GM23338 (cell line): ENCODE data around the gene HDC. TPM values are rescaled to one million over a fixed set of nuclear protein-coding genes. Genes with fewer than 3 reads are reported as not detected.

ENCODE experiments used
- ATAC-seq: fragments of 200-7000 bp; cut with Tn5 transposase; 3 replicates; pipeline ENCODE4 v1.9.1; 2020
- DNase-seq: peaks from one replicate; pipeline ENCODE4 v3.0.0-alpha.2; 2015; ENCODE audit warnings: low spot score
- H2AFZ ChIP-seq: fragments of 200-600 bp; sonication (generic); 2 replicates; pipeline ENCODE4 v1.8.0; 2016; ENCODE audit warnings: antibody characterized with exemption, mild to moderate bottlenecking, moderate library complexity
- H3F3A ChIP-seq: fragments of 200-600 bp; sonication (generic); replicated peaks from 2 replicates; pipeline ENCODE4 v1.8.0; 2017; ENCODE audit warnings: antibody characterized with exemption, mixed run types, low read depth
- H3K27ac ChIP-seq: fragments of 200-600 bp; sonication (generic); 2 replicates; pipeline ENCODE4 v1.6.1; 2016; ENCODE audit warnings: low read depth
- H3K27me3 ChIP-seq: fragments of 200-600 bp; sonication (generic); 2 replicates; pipeline ENCODE4 v1.8.0; 2016; ENCODE audit warnings: mild to moderate bottlenecking, mixed run types, moderate library complexity; ENCODE audit not compliant: insufficient read depth
- H3K36me3 ChIP-seq: fragments of 200-600 bp; sonication (generic); 2 replicates; pipeline ENCODE4 v1.8.0; 2016; ENCODE audit warnings: mild to moderate bottlenecking; ENCODE audit not compliant: insufficient read depth
- H3K4me1 ChIP-seq: fragments of 200-600 bp; sonication (generic); 2 replicates; pipeline ENCODE4 v1.8.0; 2016; ENCODE audit warnings: mild to moderate bottlenecking, moderate library complexity; ENCODE audit not compliant: insufficient read depth
- H3K4me2 ChIP-seq: fragments of 200-600 bp; sonication (generic); 2 replicates; pipeline ENCODE4 v1.7.1; 2017; ENCODE audit warnings: mixed run types
- H3K4me3 ChIP-seq: fragments of 200-600 bp; sonication (generic); 2 replicates; pipeline ENCODE4 v1.6.1; 2016; ENCODE audit warnings: mixed run types
- H3K79me2 ChIP-seq: fragments of 200-600 bp; sonication (generic); replicated peaks from 2 replicates; pipeline ENCODE4 v1.8.0; 2017; ENCODE audit warnings: mild to moderate bottlenecking; ENCODE audit not compliant: insufficient read depth
- H3K9me2 ChIP-seq: fragments of 200-600 bp; sonication (generic); 2 replicates; pipeline ENCODE4 v1.8.0; 2017; ENCODE audit not compliant: insufficient read depth
- H4K20me1 ChIP-seq: fragments of 200-600 bp; sonication (generic); replicated peaks from 2 replicates; pipeline ENCODE4 v1.8.0; 2017; ENCODE audit warnings: mild to moderate bottlenecking; ENCODE audit not compliant: insufficient read depth
- H3K27ac Mint-ChIP-seq: 2 replicates; pipeline ENCODE4 v1.8.0; 2020; ENCODE audit warnings: inconsistent platforms, mild to moderate bottlenecking, moderate library complexity, mixed read lengths
- H3K27me3 Mint-ChIP-seq: 3 replicates; pipeline ENCODE4 v1.8.0; 2022; ENCODE audit warnings: low read depth, mild to moderate bottlenecking, moderate library complexity, mixed read lengths, inconsistent platforms; ENCODE audit not compliant: insufficient read depth, poor library complexity
- H3K36me3 Mint-ChIP-seq: 3 replicates; pipeline ENCODE4 v1.8.0; 2021; ENCODE audit warnings: low read depth, mild to moderate bottlenecking, inconsistent platforms, moderate library complexity, mixed read lengths
- H3K4me1 Mint-ChIP-seq: 3 replicates; pipeline ENCODE4 v1.8.0; 2020; ENCODE audit warnings: mild to moderate bottlenecking, inconsistent platforms, mixed read lengths
- H3K4me3 Mint-ChIP-seq: 3 replicates; pipeline ENCODE4 v1.8.0; 2021; ENCODE audit warnings: moderate library complexity, mild to moderate bottlenecking, inconsistent platforms, mixed read lengths
- H3K9me3 Mint-ChIP-seq: 3 replicates; pipeline ENCODE4 v1.8.0; 2020; ENCODE audit warnings: moderate library complexity, mild to moderate bottlenecking, inconsistent platforms, mixed read lengths
- CREB1 ChIP-seq: fragments of 250-450 bp; sonication (Bioruptor Pico); IDR thresholded peaks from 2 replicates; pipeline ENCODE4 v1.5.0; 2020; ENCODE audit warnings: low read depth, mild to moderate bottlenecking, moderate library complexity
- CTCF ChIP-seq, 2 experiments: fragments of 200-600 bp in 1 of 2; sonication (generic) in 1 of 2; conservative IDR thresholded peaks; 2 replicates each; pipeline versions ENCODE4 v1.5.1 to v1.6.1; 2016 to 2017; ENCODE audit warnings: antibody characterized with exemption in 2 of 2, low read depth in 2 of 2, mild to moderate bottlenecking in 2 of 2, moderate library complexity in 1 of 2
- EZH2phosphoT487 ChIP-seq: fragments of 200-600 bp; sonication (generic); IDR thresholded peaks from one replicate; pipeline ENCODE4 v1.8.1; 2018; ENCODE audit warnings: antibody characterized with exemption; ENCODE audit not compliant: unreplicated experiment
- NANOG ChIP-seq: IDR thresholded peaks from 2 replicates; pipeline ENCODE4 v1.6.1; 2016; ENCODE audit warnings: antibody characterized with exemption, borderline replicate concordance
- POLR2AphosphoS5 ChIP-seq: IDR thresholded peaks from 2 replicates; pipeline ENCODE4 v1.6.1; 2016; ENCODE audit warnings: antibody characterized with exemption, low read depth
- REST ChIP-seq: IDR thresholded peaks from one replicate; pipeline ENCODE4 v1.6.1; 2018; ENCODE audit warnings: antibody characterized with exemption; ENCODE audit not compliant: unreplicated experiment
- ZNF331 ChIP-seq: fragments of 250-450 bp; sonication (Bioruptor Pico); IDR thresholded peaks from 2 replicates; pipeline ENCODE4 v1.5.0; 2020; ENCODE audit warnings: low read depth, mild to moderate bottlenecking, moderate library complexity
- ZNF462 ChIP-seq: fragments of 250-450 bp; sonication (Bioruptor Pico); IDR thresholded peaks from 2 replicates; pipeline ENCODE4 v1.5.0; 2020; ENCODE audit warnings: mild to moderate bottlenecking, moderate library complexity
- polyA plus RNA-seq: library from polyadenylated mRNA; unstranded; fragments of >200 nt; fragmentation: Nextera tagmentation; extraction: Ambion mirVana; gene quantifications from 2 replicates; pipeline ENCODE4 v1.2.1, GENCODE V29; 2016
- total RNA-seq: library from RNA; depleted of rRNA; stranded (reverse); fragments of >200 nt; shearing (Covaris generic); gene quantifications from 2 replicates; pipeline ENCODE4 v1.2.3, GENCODE V29; 2014

Gene HDC
- total and polyA plus RNA-seq, 2 experiments from 2014 or later: not detected

GRCh38 chr15:50257332-50257731 is 8.2 kb downstream of the HDC start:
- H2AFZ ChIP-seq: no peak overlapping the region
- Mint-ChIP-seq H3K27ac (no peak overlapping the region), H3K27me3 (no peaks in the 10 kb centered on the region), H3K4me3 (no peak overlapping the region), H3K36me3 (no peaks in the 10 kb centered on the region), H3K4me1 (no peaks in the 10 kb centered on the region), H3K9me3 (no peaks in the 10 kb centered on the region)
- H3K4me1 ChIP-seq: no peaks in the 10 kb centered on the region
- H3K27me3 ChIP-seq: no peaks in the 10 kb centered on the region
- no peak overlapping the region for H3K27ac ChIP-seq
- TF ChIP-seq REST (no peak), NANOG (no peak)
- H3K4me2 ChIP-seq: no peak overlapping the region
- no peak overlapping the region for H3K4me3 ChIP-seq
- H3F3A ChIP-seq: no peaks in the 10 kb centered on the region
- H3K79me2 ChIP-seq: no peaks in the 10 kb centered on the region
- H3K9me2 ChIP-seq: 0 out of 2 replicates have a peak, but pooled peaks cover 7% of the 10 kb centered on the region
- ATAC-seq (no peak), DNase-seq (no peak)
- H4K20me1 ChIP-seq: no peaks in the 10 kb centered on the region
- no peaks in the 10 kb centered on the region for H3K36me3 ChIP-seq

- H3K27ac ChIP-seq: no peak overlapping the region
- peaks cover 2% of the 10 kb centered on the region for H3K27me3 Mint-ChIP-seq
- H3F3A ChIP-seq: no peaks in the 10 kb centered on the region
- DNase-seq (no peak), ATAC-seq (no peak)
- H4K20me1 ChIP-seq: no peaks in the 10 kb centered on the region
- no peak overlapping the region for H3K4me3 ChIP-seq
- no peak overlapping the region for H3K27ac Mint-ChIP-seq
- no peaks in the 10 kb centered on the region for H3K4me1 Mint-ChIP-seq
- H3K9me3 Mint-ChIP-seq: no peaks in the 10 kb centered on the region
- no peaks in the 10 kb centered on the region for H3K79me2 ChIP-seq
- H3K27me3 ChIP-seq: no peaks in the 10 kb centered on the region
- H3K36me3 ChIP-seq: no peaks in the 10 kb centered on the region
- no peaks in the 10 kb centered on the region for H3K4me1 ChIP-seq
- H3K9me2 ChIP-seq: peaks cover 11% of the 10 kb centered on the region; the same call in 1 of the 2 replicates
- no peaks in the 10 kb centered on the region for H3K36me3 Mint-ChIP-seq
- no peak overlapping the region for H2AFZ ChIP-seq
- no peak overlapping the region for H3K4me2 ChIP-seq
- H3K4me3 Mint-ChIP-seq: no peak overlapping the region
- no peak for TF ChIP-seq NANOG
- no peak for TF ChIP-seq CREB1 (CRISPR knock-in tag)
- no peak for TF ChIP-seq CTCF (conservative IDR thresholded peaks at IDR 0.05; ENCODE audit: low read depth in 2 of 2)
- TF ChIP-seq EZH2phosphoT487: no peak
- TF ChIP-seq ZNF462 (CRISPR knock-in tag): no peak
- no peak for TF ChIP-seq POLR2AphosphoS5
- TF ChIP-seq ZNF331 (CRISPR knock-in tag): no peak
Measured at GRCh38 chr15:50256188-50257041, 9.1 kb downstream of the HDC start.
